HG03103 (cell line): ENCODE measurements around the gene SLC6A18.
"Not testable (repeated sequence)": the region's sequence is repeated elsewhere in the genome, so short reads cannot be mapped to it uniquely, and the experiment has no call there.

ENCODE experiments used
- ATAC-seq: cut with Tn5 transposase; IDR thresholded peaks from one replicate; pipeline ENCODE4 v1.9.1; 2021; ENCODE audit warnings: low read depth; ENCODE audit not compliant: unreplicated experiment

The SLC6A18 gene

GRCh38 chr5:1228120-1228519 lies 2.9 kb downstream of the SLC6A18 start:
- no peak for ATAC-seq

GRCh38 chr5:1229023-1229422 lies 3.8 kb downstream of the SLC6A18 start:
- not testable (repeated sequence) for ATAC-seq

- ATAC-seq, result no peak
Observed at GRCh38 chr5:1229822-1230221, 4.6 kb downstream of the SLC6A18 start.

GRCh38 chr5:1230551-1230950 lies 5.4 kb downstream of the SLC6A18 start:
- no peak for ATAC-seq

- no peak for ATAC-seq
Observed at GRCh38 chr5:1231354-1231905, 6.2 kb downstream of the SLC6A18 start.

- no peak for ATAC-seq
Observed at GRCh38 chr5:1232780-1233179, 7.6 kb downstream of the SLC6A18 start.

GRCh38 chr5:1235379-1235778 lies 10.2 kb downstream of the SLC6A18 start:
- ATAC-seq, result no peak

GRCh38 chr5:1235838-1236237 lies 10.7 kb downstream of the SLC6A18 start:
- no peak for ATAC-seq

- ATAC-seq, result no peak
Observed at GRCh38 chr5:1239505-1240251, 14.5 kb downstream of the SLC6A18 start.

- ATAC-seq, result no peak
Observed at GRCh38 chr5:1240496-1241260, 15.5 kb downstream of the SLC6A18 start.

- ATAC-seq, result no peak
Observed at GRCh38 chr5:1241509-1242080, 16.4 kb downstream of the SLC6A18 start.

- no peak for ATAC-seq
Observed at GRCh38 chr5:1242733-1243486, 17.7 kb downstream of the SLC6A18 start.

GRCh38 chr5:1243487-1244130 lies 18.4 kb downstream of the SLC6A18 start:
- no peak for ATAC-seq

- no peak for ATAC-seq
Observed at GRCh38 chr5:1244255-1244654, 19.1 kb downstream of the SLC6A18 start.

GRCh38 chr5:1244976-1245375 lies 19.8 kb downstream of the SLC6A18 start:
- ATAC-seq, result no peak

GRCh38 chr5:1245905-1246576 lies 20.9 kb downstream of the SLC6A18 start:
- ATAC-seq, result no peak

GRCh38 chr5:1246711-1247431 lies 21.7 kb downstream of the SLC6A18 start:
- no peak for ATAC-seq

GRCh38 chr5:1247811-1248210 lies 22.6 kb downstream of the SLC6A18 start:
- ATAC-seq, result no peak
